Left renal cortex interstitium (tissue), 4 donors: ENCODE data around the gene PTGES3L. TPM values are rescaled to one million over a fixed set of nuclear protein-coding genes. Genes with fewer than 3 reads are reported as not detected.
"Not testable (repeated sequence)": the region's sequence is repeated elsewhere in the genome, so short reads cannot be mapped to it uniquely, and the experiment has no call there.

Experiments used
- DNase-seq, 4 donors: peaks; one replicate each; pipeline ENCODE4 v3.0.0-alpha.2; 2013; ENCODE audit warnings: low read depth in 4 of 4, low spot score in 2 of 4, missing footprints in 1 of 4
- polyA plus RNA-seq, 4 donors: library from polyadenylated mRNA; unstranded; fragments of 120-200 nt; gene quantifications; one replicate each; pipeline ENCODE4 v1.2.1, GENCODE V29; 2013; ENCODE audit not compliant: insufficient read length in 4 of 4

PTGES3L gene
- polyA plus RNA-seq, 4 donors, result 0.87 to 3.3 (median 2.5) TPM

GRCh38 chr17:42923472-42923871 is 56.4 kb downstream of the PTGES3L start:
- not testable (repeated sequence) for DNase-seq

- no peak for DNase-seq
Observed at GRCh38 chr17:42922294-42922693, 57.6 kb downstream of the PTGES3L start.

- no peak for DNase-seq
Observed at GRCh38 chr17:42920922-42921321, 59.0 kb downstream of the PTGES3L start.

- no peak for DNase-seq
Observed at GRCh38 chr17:42920106-42920900, 59.6 kb downstream of the PTGES3L start.

GRCh38 chr17:42919522-42920077 is 60.3 kb downstream of the PTGES3L start:
- not testable (repeated sequence) for DNase-seq

GRCh38 chr17:42918902-42919521 is 60.9 kb downstream of the PTGES3L start:
- no peak for DNase-seq

Other genes with a start within 250 kb of the PTGES3L start
- gene EZH1, start 235.0 kb downstream of the PTGES3L start, polyA plus RNA-seq, result 10 to 100 TPM; 32.5 to 65.2 (median 51.7) TPM
- gene RAMP2, start 218.9 kb downstream of the PTGES3L start, polyA plus RNA-seq, result 100 to 1,000 TPM in 1 of 4 donors, 10 to 100 TPM in 3; 73.4 to 118 (median 93.3) TPM
- 100 to 1,000 TPM in 1 of 4 donors, 10 to 100 TPM in 3; 77.0 to 101 (median 93.4) TPM for gene VPS25, start 206.6 kb downstream of the PTGES3L start, polyA plus RNA-seq
- gene WNK4, start 199.5 kb downstream of the PTGES3L start, polyA plus RNA-seq, result 10 to 100 TPM; 11.2 to 17.9 (median 12.7) TPM
- 100 to 1,000 TPM; 142 to 179 (median 160) TPM for gene COA3, start 181.4 kb downstream of the PTGES3L start, polyA plus RNA-seq
- 1 to 10 TPM in 3 of 4 donors, under 1 TPM in 1; 0.86 to 3.8 (median 2.1) TPM for gene CNTD1, start 181.2 kb downstream of the PTGES3L start, polyA plus RNA-seq
- gene BECN1, start 155.8 kb downstream of the PTGES3L start, polyA plus RNA-seq, result 10 to 100 TPM; 68.8 to 86.1 (median 77.4) TPM
- gene PSME3, start 146.7 kb downstream of the PTGES3L start, polyA plus RNA-seq, result 100 to 1,000 TPM in 2 of 4 donors, 10 to 100 TPM in 2; 92.6 to 111 (median 99.4) TPM
- 1 to 10 TPM in 2 of 4 donors, under 1 TPM in 2; 0.62 to 1.8 (median 1.4) TPM for gene AOC2, start 135.5 kb downstream of the PTGES3L start, polyA plus RNA-seq
- 1 to 10 TPM; 5.0 to 6.9 (median 5.5) TPM for gene AOC3, start 128.9 kb downstream of the PTGES3L start, polyA plus RNA-seq
- 1 to 10 TPM; 2.7 to 8.4 (median 5.7) TPM for gene G6PC1, start 79.3 kb downstream of the PTGES3L start, polyA plus RNA-seq
- gene AARSD1, start 15.6 kb downstream of the PTGES3L start, polyA plus RNA-seq, result 10 to 100 TPM; 52.7 to 86.5 (median 65.3) TPM
- 10 to 100 TPM; 15.3 to 18.6 (median 16.7) TPM for gene RUNDC1, start 485 bp upstream of the PTGES3L start, polyA plus RNA-seq
- 1,000 to 10,000 TPM; 1,262 to 1,711 (median 1,450) TPM for gene RPL27, start 18.3 kb upstream of the PTGES3L start, polyA plus RNA-seq
- gene IFI35, start 26.7 kb upstream of the PTGES3L start, polyA plus RNA-seq, result 10 to 100 TPM in 3 of 4 donors, 1 to 10 TPM in 1; 9.9 to 12.5 (median 11.3) TPM
- gene VAT1, start 42.3 kb upstream of the PTGES3L start, polyA plus RNA-seq, result 100 to 1,000 TPM; 115 to 133 (median 123) TPM
- 1 to 10 TPM; 2.7 to 3.8 (median 3.5) TPM for gene RND2, start 45.2 kb upstream of the PTGES3L start, polyA plus RNA-seq
- gene BRCA1, start 145.3 kb upstream of the PTGES3L start, polyA plus RNA-seq, result 10 to 100 TPM; 15.0 to 18.5 (median 17.3) TPM
- 100 to 1,000 TPM; 106 to 132 (median 114) TPM for gene NBR1, start 191.1 kb upstream of the PTGES3L start, polyA plus RNA-seq
- 10 to 100 TPM; 10.3 to 26.2 (median 19.2) TPM for gene TMEM106A, start 231.8 kb upstream of the PTGES3L start, polyA plus RNA-seq
- gene CCDC200, start 248.5 kb upstream of the PTGES3L start, polyA plus RNA-seq, result 10 to 100 TPM in 2 of 4 donors, 1 to 10 TPM in 2; 6.4 to 35.6 (median 14.7) TPM